ENCODE results near the gene BCAS1. TPM values are rescaled to one million over a fixed set of nuclear protein-coding genes. Genes with fewer than 3 reads are reported as not detected.

The BCAS1 gene
- total and polyA plus RNA-seq, 2 donors, result 7.5 to 28.1 TPM

- Histone ChIP-seq H3K27ac (ENCODE audit: low read depth) (no peak overlapping the region), H3K4me1 (ENCODE audit: insufficient read depth) (no peaks in the 10 kb centered on the region), H3K36me3 (ENCODE audit: insufficient read depth) (no peaks in the 10 kb centered on the region), H3K4me3 (ENCODE audit: low read depth, low read length) (no peak overlapping the region)
- no peak for DNase-seq (ENCODE audit: extremely low spot score)
- 95% methylated on average over 5 of the region's 5 CpGs for WGBS
Measured at GRCh38 chr20:53966774-53967398, 103.5 kb downstream of the BCAS1 start.

- Histone ChIP-seq H3K36me3 (ENCODE audit: insufficient read depth) (no peaks in the 10 kb centered on the region), H3K27ac (ENCODE audit: low read depth) (no peak overlapping the region), H3K4me1 (ENCODE audit: insufficient read depth) (no peaks in the 10 kb centered on the region), H3K4me3 (ENCODE audit: low read depth, low read length) (no peak overlapping the region)
- DNase-seq (ENCODE audit: extremely low spot score), result no peak
- WGBS, result 94% methylated on average over 4 of the region's 4 CpGs
Measured at GRCh38 chr20:53964501-53965253, 105.7 kb downstream of the BCAS1 start.

DNA sequence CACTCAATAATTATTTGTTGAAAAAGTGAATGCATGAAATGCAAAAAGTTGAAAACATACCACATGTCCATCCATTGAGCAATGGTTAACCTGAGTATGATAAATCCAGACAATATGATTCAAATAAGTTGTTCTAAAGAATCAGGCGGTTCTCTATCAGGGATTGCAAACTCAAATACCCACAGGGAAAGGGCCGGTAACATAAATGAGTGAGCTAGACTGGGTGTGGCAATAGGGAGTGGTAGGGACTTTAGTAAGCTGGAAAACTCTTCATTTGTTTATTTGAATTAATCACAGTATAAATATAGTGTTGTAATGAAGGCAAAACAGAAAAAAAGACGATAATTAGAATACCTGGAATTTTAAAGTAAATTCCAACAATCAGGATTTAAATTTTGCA lies 106.3 kb downstream of the BCAS1 start:
- WGBS, result 81% methylated on average over 3 of the region's 3 CpGs
- no peaks in the 10 kb centered on the region for H3K4me1 ChIP-seq (ENCODE audit: insufficient read depth)

DNA sequence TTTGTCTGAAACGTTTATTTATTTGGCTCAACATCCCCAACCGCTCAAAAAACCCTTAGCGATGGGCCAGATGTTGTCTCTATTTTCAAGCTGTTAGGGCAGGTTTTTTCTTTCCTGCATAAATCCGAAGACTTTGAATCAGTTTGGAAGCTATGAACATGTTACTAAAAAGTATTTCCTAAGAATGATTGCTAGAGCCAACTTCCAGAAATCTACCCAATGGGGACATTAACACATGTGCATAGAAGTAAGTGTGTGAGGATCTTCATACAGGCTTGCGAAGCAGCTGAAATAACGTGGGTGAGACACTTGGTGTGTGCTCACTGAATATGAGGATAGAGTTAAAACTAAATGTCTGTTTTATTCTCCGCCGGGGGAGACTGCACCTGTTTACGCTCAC lies 106.8 kb downstream of the BCAS1 start:
- Histone ChIP-seq H3K4me3 (ENCODE audit: low read depth, low read length) (no peak overlapping the region), H3K4me1 (ENCODE audit: insufficient read depth) (no peaks in the 10 kb centered on the region), H3K27ac (ENCODE audit: low read depth) (no peak overlapping the region), H3K36me3 (ENCODE audit: insufficient read depth) (no peaks in the 10 kb centered on the region)
- WGBS, result 73% methylated on average over 9 of the region's 9 CpGs
- DNase-seq (ENCODE audit: extremely low spot score), result no peak

More for the DNA sequence above, 106.3 kb downstream of the BCAS1 start:
- DNase-seq (ENCODE audit: extremely low spot score), result no peak
- Histone ChIP-seq H3K27ac (ENCODE audit: low read depth) (no peak overlapping the region), H3K4me3 (ENCODE audit: low read depth, low read length) (no peak overlapping the region), H3K36me3 (ENCODE audit: insufficient read depth) (no peaks in the 10 kb centered on the region)

DNA sequence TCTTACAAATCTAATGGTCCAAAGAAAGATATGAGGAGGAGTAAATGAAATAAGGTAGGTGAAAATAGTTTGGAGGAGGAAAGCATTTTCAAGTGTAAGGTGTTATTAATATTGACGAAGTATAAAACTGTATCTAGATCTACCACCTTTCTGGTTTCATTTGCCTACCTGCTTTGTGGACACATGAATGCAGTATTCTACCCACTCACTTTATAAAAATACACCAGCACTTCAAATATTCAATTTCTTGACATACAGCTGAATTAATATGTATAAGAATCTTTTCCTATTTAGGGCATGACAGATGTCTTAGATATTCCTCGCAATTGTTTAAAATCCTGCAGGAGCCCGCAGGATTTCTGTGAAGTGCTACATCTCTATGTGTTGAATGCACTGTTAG lies 108.0 kb downstream of the BCAS1 start:
- Histone ChIP-seq H3K4me3 (ENCODE audit: low read depth, low read length) (no peak overlapping the region), H3K27ac (ENCODE audit: low read depth) (no peak overlapping the region), H3K4me1 (ENCODE audit: insufficient read depth) (no peaks in the 10 kb centered on the region), H3K36me3 (ENCODE audit: insufficient read depth) (no peaks in the 10 kb centered on the region)
- no peak for DNase-seq (ENCODE audit: extremely low spot score)
- over 99% methylated on average over 3 of the region's 3 CpGs for WGBS

GRCh38 chr20:53961527-53961926 lies 108.9 kb downstream of the BCAS1 start:
- DNase-seq (ENCODE audit: extremely low spot score), result no peak
- no peak overlapping the region for H3K4me3 ChIP-seq (ENCODE audit: low read depth, low read length)
- no peaks in the 10 kb centered on the region for H3K36me3 ChIP-seq (ENCODE audit: insufficient read depth)
- 68% methylated on average over 4 of the region's 4 CpGs for WGBS
- H3K4me1 ChIP-seq (ENCODE audit: insufficient read depth), result no peaks in the 10 kb centered on the region
- H3K27ac ChIP-seq (ENCODE audit: low read depth), result no peak overlapping the region

- Histone ChIP-seq H3K36me3 (ENCODE audit: insufficient read depth) (no peaks in the 10 kb centered on the region), H3K27ac (ENCODE audit: low read depth) (no peak overlapping the region)
- WGBS, result 58% methylated on average over 2 of the region's 2 CpGs
Measured at GRCh38 chr20:53960579-53961272, 109.7 kb downstream of the BCAS1 start.

DNA sequence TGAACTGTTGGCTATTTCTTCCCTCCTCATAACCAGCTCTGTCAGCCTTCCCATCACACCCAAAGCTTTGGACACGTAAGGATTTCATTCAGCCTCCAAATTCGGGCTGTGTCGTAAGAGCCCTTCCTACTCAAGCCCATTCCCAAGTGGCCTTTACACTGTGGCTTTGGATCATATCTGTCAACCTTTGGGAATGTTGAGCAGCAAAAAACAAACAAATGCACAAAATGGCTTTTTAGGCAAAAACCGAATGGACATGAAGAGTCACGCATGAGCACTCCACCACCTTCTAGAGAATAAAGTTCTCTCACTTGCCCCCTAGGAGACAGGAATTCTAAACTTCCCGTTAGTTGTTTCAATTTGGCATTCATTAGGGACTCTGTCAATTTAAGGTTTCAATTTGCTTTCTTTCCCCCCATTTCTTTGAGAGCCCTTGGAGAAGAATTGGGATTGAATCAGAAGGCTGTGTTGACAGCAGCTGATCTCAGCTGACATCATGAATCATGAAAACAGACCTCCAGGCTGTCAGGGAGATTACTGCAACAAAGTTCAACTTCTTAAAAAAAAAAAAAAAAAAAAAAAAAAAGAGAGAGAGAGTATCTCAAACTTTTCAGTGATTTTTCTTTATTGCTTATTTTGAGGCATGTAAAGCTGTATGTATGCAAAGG lies 110.3 kb downstream of the BCAS1 start:
- H3K4me1 ChIP-seq (ENCODE audit: insufficient read depth), result no peaks in the 10 kb centered on the region
- 71% methylated on average over 6 of the region's 6 CpGs for WGBS
- H3K36me3 ChIP-seq (ENCODE audit: insufficient read depth), result no peaks in the 10 kb centered on the region
- H3K27ac ChIP-seq (ENCODE audit: low read depth), result no peak overlapping the region
- DNase-seq (ENCODE audit: extremely low spot score), result no peak
- H3K4me3 ChIP-seq (ENCODE audit: low read depth, low read length), result no peak overlapping the region

More at GRCh38 chr20:53960579-53961272, 109.7 kb downstream of the BCAS1 start:
- H3K4me3 ChIP-seq (ENCODE audit: low read depth, low read length), result no peak overlapping the region
- DNase-seq (ENCODE audit: extremely low spot score), result no peak
- H3K4me1 ChIP-seq (ENCODE audit: insufficient read depth), result no peaks in the 10 kb centered on the region

GRCh38 chr20:53958260-53958659 lies 112.1 kb downstream of the BCAS1 start:
- Histone ChIP-seq H3K4me3 (ENCODE audit: low read depth, low read length) (no peak overlapping the region), H3K36me3 (ENCODE audit: insufficient read depth) (no peaks in the 10 kb centered on the region), H3K27ac (ENCODE audit: low read depth) (no peak overlapping the region), H3K4me1 (ENCODE audit: insufficient read depth) (no peaks in the 10 kb centered on the region)
- DNase-seq (ENCODE audit: extremely low spot score), result no peak
- WGBS, result 64% methylated on average over 5 of the region's 5 CpGs

DNA sequence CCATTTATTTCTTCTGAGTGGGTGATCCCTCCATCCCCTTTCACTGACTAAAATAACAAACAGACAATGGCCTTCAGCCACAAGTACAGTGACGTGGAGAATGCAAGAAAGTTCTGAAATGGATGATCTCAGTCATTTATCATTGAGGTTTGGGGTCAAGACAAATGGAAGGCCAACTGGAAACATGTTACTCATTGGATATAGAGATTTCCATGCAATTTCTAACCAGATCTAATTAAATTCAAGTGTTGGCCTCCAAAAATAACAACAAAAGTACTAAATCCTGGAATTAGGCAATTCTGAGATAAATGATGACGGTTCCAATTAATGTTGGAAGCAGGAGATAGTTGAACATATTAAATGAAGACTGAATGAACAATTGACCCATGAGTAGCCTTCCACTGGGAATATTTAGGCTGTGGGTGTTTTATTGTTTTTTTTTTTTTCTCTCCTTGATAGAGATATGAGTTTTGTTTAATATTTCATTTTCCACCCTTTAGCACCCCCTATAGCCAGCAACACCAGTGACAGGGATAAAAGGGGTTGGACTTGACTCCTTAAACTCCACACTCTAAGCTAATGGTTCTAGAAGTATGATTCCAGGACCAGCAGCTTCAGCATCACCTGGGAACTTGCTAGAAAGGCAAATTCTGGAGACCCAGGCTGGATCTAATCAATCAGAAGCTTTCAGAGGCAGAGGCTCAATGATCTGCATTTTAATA lies 112.8 kb downstream of the BCAS1 start:
- H3K4me1 ChIP-seq (ENCODE audit: insufficient read depth), result no peaks in the 10 kb centered on the region
- no peak overlapping the region for H3K27ac ChIP-seq (ENCODE audit: low read depth)
- DNase-seq (ENCODE audit: extremely low spot score), result no peak
- H3K4me3 ChIP-seq (ENCODE audit: low read depth, low read length), result no peak overlapping the region
- WGBS, result 55% methylated on average over 2 of the region's 2 CpGs
- no peaks in the 10 kb centered on the region for H3K36me3 ChIP-seq (ENCODE audit: insufficient read depth)

GRCh38 chr20:53956013-53956715 lies 114.2 kb downstream of the BCAS1 start:
- Histone ChIP-seq H3K27ac (ENCODE audit: low read depth) (no peak overlapping the region), H3K4me1 (ENCODE audit: insufficient read depth) (no peaks in the 10 kb centered on the region), H3K4me3 (ENCODE audit: low read depth, low read length) (no peak overlapping the region), H3K36me3 (ENCODE audit: insufficient read depth) (no peaks in the 10 kb centered on the region)
- no peak for DNase-seq (ENCODE audit: extremely low spot score)
- WGBS, result 88% methylated on average over 4 of the region's 4 CpGs

- no peak overlapping the region for H3K27ac ChIP-seq (ENCODE audit: low read depth)
- no peak for DNase-seq (ENCODE audit: extremely low spot score)
- no peaks in the 10 kb centered on the region for H3K4me1 ChIP-seq (ENCODE audit: insufficient read depth)
- no peak overlapping the region for H3K4me3 ChIP-seq (ENCODE audit: low read depth, low read length)
- no peaks in the 10 kb centered on the region for H3K36me3 ChIP-seq (ENCODE audit: insufficient read depth)
- WGBS, result 80% methylated on average over 6 of the region's 6 CpGs
Measured at GRCh38 chr20:53954723-53955658, 115.4 kb downstream of the BCAS1 start.
